GM10847 (cell line): ENCODE data around the gene SAT2.

ENCODE experiments used
- POLR2A ChIP-seq: IDR thresholded peaks from 2 replicates; pipeline ENCODE4 v1.6.1; 2011; ENCODE audit not compliant: insufficient read length; ENCODE audit errors: extremely low read depth

SAT2 gene

DNA sequence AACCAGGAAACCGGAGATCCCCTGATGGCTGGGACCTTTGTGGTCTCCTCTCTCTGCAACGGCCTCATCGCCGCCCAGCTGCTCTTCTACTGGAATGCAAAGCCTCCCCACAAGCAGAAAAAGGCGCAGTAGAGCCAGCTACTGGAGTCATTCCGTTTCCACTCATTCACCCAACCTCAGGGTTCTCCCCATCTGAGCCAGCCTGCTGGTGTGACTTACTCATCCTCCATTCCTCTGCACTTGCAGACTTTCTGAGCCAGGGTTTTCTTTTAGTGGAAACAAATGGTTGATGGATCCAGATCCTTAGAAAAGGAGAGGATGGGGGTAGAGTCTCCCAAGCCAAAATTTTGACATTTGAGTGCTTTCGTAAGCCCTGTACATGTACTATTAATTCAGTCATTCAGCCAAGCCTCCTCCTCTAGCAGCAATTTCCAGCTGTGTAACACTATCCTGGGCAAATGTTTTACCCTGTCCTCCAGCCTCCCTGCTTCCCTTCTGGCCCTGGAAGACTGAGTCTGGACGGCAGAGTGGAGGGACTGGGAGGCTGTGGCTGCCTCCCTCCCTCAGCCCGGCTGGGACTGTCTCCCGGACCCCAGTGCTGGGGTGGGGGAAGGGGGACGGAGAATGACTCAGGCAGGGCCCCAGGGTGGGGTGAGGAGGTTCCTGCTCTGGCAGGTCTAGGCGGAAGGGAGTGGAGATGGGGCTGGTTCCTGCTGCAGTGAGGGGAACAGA is 40.0 kb downstream of the SAT2 start:
- no peak for TF ChIP-seq POLR2A

GRCh38 chr17:7586673-7587419 is 40.8 kb downstream of the SAT2 start:
- no peak for TF ChIP-seq POLR2A

DNA sequence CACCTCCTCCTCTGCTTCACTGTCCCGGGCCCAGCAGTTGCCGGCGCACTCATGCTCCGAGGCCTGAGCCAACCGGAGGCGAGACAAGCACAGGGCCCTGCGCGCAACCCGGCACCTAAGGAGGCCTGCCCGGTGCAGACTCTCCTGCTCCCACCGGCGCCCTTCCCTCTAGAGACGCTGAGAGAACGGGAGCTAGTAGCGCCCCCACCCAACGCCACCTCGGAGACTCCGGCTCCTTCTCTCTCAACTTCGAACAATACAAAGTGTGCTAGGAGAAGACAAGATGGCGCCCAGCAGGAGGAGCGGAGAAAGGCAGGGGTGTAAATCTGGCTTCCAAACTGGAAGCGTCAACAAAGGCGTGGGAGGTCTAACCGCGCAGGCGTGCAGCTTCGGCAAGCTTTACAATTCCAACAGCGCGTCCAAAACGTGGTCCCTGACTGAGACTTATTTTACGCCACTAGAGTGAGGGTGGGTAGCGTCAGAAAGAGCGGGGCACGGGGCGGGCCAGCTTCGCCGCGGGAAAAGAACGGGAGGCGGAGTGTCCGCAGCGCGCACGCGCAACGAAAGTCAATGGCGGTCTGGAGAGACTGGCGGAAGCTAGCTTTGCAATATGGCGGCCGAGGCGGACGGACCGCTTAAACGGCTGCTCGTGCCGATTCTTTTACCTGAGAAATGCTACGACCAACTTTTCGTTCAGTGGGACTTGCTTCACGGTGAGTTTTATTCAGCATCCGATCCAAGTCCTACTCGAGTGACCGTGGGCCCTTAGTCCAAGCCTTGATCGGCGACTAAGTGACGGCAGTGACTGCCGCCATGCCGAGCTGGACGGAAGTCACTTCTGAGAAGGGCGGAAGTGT is 44.1 kb downstream of the SAT2 start, which contains the start of gene MPDU1:
Gene MPDU1 (plus strand): TSS at position 600 of the 857 bp plus-strand sequence. CDS start 11 bp downstream, at position 611.
- TF ChIP-seq POLR2A = peak; percentile 77

- no peak for TF ChIP-seq POLR2A
Observed at GRCh38 chr17:7582396-7583252, 45.0 kb downstream of the SAT2 start.

DNA sequence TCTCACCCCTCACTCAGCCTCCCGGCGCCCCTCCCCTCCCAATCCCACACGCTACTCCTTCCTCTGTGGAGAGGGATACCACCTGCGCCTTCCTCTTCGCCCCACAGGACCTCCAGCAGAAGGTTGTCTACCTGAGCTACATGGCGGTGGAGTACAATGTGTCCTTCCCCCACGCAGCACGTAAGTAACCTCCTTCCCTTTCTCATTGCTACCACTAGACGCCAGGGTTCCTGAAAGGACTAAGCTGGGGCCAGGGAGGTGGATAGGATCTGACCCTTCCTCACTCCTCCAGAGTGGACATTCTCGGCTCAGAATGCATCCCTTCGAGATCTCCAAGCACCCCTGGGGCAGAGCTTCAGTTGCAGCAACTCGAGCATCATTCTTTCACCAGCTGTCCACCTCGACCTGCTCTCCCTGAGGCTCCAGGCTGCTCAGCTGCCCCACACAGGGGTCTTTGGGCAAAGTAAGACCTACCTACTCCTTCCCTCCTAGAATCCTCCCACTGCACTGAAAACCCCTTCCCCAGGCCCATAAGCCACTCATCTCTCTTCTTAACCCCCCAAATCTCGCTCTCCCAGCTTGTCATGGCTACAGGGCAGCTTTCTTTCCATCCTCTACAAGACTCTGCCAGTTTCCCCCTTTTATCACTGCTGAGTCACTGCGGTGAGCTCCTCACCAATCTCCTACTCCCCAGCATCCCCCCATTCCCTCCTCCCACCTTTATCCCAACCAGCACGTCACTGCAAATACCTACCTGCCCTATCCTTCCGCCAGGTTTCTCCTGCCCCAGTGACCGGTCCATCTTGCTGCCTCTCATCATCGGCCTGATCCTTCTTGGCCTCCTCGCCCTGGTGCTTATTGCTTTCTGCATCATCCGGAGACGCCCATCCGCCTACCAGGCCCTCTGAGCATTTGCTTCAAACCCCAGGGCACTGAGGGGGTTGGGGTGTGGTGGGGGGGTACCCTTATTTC is 46.7 kb downstream of the SAT2 start:
- TF ChIP-seq POLR2A = no peak

- no peak for TF ChIP-seq POLR2A
Observed at GRCh38 chr17:7579834-7580603, 47.6 kb downstream of the SAT2 start.

DNA sequence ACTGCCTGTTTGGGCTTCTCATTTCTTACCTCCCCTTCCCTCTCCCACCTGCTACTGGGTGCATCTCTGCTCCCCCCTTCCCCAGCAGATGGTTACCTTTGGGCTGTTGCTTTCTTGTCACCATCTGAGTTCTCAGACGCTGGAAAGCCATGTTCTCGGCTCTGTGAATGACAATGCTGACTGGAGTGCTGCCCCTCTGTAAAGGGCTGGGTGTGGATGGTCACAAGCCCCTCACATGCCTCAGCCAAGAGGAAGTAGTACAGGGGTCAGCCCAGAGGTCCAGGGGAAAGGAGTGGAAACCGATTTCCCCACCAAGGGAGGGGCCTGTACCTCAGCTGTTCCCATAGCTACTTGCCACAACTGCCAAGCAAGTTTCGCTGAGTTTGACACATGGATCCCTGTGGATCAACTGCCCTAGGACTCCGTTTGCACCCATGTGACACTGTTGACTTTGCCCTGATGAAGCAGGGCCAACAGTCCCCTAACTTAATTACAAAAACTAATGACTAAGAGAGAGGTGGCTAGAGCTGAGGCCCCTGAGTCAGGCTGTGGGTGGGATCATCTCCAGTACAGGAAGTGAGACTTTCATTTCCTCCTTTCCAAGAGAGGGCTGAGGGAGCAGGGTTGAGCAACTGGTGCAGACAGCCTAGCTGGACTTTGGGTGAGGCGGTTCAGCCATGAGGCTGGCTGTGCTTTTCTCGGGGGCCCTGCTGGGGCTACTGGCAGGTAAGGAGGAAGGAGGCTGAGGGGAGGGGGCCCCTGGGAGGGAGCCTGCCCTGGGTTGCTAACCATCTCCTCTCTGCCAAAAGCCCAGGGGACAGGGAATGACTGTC is 48.4 kb downstream of the SAT2 start, which contains the start of gene CD68:
Gene CD68 (plus strand): TSS at position 638 of the 833 bp plus-strand sequence. CDS start 40 bp downstream, at position 678.
- TF ChIP-seq POLR2A = peak; percentile 42

GRCh38 chr17:7577327-7578199 is 50.1 kb downstream of the SAT2 start:
- no peak for TF ChIP-seq POLR2A

- TF ChIP-seq POLR2A = no peak
Observed at GRCh38 chr17:7576432-7576937, 51.1 kb downstream of the SAT2 start.
